ELF-1 (cell line): Measurements from ENCODE around the gene HSD17B3.
"Not testable (repeated sequence)": the region's sequence is repeated elsewhere in the genome, so short reads cannot be mapped to it uniquely, and the experiment has no call there.

Source experiments
- DNase-seq: peaks from one replicate; pipeline ENCODE4 v3.0.0-alpha.2; 2016; ENCODE audit warnings: low read depth, low spot score

HSD17B3 gene

DNA sequence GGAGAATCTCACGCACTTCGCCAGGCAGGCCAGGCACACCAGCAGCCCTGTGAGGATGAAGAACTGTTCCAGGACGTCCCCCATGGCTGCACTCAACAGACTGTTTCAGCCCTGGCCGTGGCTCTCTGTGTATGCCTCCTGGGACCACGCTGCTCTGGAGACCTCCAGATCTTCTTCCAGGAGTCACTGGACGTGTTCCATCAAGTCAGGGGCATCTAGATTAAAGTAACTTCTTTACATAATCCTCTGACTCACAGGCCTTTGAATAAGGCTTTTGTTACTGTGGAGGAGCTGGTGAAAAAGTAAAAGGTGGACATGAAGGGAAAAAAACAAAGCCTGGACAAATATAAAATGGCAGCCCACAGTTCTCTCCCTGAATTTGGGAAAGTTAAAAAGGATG is at the start of gene HSD17B3:
HSD17B3 (minus strand) TSS at position 156 of the 400 bp plus-strand sequence; CDS start at position 84, 72 bp downstream.
- DNase-seq = no peak

DNA sequence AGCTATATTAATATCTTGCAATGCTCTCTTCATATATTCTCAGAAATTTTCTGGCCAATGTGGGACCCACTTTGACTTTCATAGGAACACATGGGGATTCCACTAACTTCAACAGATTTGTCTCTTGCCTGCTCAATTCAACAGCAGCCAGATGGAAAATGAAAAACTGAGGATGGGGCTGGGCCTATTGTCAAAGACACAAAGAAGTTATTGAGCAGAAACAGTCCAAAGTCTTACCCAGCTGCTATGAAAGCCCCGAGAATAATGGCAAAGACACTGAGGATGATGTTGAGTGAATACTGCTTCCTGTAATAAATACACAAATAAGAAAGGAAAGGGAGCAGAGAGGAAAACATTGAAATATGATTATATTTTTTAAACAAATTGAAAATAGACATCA is 48.9 kb upstream of the HSD17B3 start:
- no peak for DNase-seq

- no peak for DNase-seq
Observed at GRCh38 chr9:96348261-96348660, 46.3 kb upstream of the HSD17B3 start.

GRCh38 chr9:96345551-96345950 is 43.6 kb upstream of the HSD17B3 start:
- DNase-seq = no peak

DNA sequence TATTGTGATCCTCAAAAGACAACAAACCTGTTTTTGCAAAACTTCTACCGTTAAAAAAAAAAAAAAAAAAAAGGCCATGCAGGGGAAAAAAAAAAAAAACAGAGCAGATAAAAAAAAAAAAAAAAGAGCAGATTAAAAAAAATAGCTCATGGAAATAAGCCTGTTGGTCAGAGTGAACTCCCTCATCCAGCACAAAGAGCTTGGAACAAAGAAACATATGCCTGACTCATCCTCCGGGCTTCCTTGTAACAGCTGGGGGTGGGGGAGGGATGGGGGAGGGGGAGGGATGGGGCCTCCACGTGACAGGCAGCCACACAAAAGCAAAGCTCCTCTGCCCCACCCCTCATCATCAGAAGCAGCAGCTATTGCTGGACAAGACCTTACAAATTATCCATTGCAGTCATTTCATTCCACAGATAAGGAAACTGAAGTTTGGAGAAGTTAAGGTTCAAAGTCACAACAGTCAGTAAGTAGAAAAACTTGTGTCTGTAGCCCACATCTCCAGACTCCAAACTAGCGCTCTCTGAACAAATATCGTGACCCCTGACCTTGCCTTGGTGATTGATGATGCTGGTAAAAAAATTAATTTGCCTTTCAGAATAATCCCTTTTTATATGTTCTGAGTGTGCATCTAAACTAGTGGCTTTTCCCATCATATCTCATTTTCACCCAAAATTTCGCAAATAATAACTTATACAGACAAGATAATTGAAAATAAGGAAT is 42.6 kb upstream of the HSD17B3 start:
- DNase-seq = peak; percentile 41

GRCh38 chr9:96343515-96344360 is 41.8 kb upstream of the HSD17B3 start:
- no peak for DNase-seq

DNA sequence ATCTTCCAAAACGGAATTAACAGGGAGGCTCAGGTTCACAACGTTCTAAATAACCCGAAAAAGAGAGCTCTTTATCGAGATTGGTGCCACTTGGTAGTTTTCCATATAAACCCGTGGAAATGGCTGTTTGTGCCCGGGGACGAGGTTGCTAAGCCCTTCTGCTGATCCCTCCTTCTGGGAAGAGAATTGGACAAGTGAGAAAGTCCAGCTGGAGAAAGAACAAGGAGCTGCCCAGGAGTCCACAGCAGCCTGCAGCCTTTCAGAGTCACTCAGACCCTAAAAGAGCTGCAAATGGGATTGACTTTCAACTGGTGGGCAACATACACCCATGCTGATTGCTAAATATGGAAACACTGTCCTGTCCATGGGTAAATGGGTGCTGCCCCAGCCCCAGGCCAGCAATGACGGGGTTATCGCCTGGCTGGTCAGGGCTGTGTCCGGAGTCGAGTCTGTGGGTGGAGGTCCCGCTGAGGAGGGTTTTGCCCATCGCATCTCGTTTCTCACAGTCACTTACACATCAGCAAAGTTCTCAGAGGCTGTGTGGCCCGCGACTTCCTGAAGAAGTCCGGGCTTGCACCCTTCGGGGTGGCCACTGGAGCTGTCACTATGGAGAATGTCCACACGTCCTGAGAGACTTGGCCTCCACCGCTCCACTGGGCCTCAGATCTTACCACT is 40.7 kb upstream of the HSD17B3 start:
- no peak for DNase-seq

DNA sequence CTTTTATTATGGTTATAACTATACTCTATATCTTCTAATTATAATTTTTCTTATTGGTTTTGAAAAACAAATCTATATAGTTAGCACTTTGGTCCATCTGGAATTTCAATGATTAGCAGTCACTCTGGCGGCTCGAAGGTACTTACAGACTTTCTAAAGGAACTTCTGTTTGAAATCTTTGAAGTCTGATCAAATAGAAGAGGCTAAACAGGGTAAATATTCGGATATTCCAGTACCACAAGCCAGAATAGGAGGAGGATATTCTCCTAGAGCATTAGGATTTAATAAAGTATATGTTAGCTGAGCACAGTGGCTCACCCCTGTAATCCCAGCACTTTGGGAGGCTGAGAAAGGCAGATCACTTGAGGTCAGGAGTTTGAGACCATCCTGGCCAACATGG is 38.7 kb upstream of the HSD17B3 start:
- no peak for DNase-seq

DNA sequence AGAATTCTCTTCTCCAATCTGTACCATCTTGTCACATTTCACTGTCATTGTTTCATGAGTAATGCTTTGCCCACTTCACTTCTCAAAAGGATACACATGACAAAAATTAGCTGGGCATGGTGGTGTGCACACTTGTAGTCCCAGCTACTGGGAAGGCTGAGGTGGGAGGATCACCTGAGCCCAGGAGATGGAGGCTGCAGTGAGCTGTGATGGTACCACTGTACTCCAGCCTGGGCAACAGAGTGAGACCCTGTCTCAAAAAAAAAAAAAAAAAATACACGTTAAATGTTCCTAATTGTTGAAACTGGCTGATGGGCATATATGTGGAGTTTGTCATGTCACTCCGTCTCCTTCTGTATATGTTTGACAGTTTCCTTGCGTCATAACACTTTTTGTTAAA is 36.3 kb upstream of the HSD17B3 start:
- no peak for DNase-seq

GRCh38 chr9:96333958-96334357 is 32.0 kb upstream of the HSD17B3 start:
- no peak for DNase-seq

GRCh38 chr9:96331236-96331947 is 29.4 kb upstream of the HSD17B3 start:
- DNase-seq = no peak

DNA sequence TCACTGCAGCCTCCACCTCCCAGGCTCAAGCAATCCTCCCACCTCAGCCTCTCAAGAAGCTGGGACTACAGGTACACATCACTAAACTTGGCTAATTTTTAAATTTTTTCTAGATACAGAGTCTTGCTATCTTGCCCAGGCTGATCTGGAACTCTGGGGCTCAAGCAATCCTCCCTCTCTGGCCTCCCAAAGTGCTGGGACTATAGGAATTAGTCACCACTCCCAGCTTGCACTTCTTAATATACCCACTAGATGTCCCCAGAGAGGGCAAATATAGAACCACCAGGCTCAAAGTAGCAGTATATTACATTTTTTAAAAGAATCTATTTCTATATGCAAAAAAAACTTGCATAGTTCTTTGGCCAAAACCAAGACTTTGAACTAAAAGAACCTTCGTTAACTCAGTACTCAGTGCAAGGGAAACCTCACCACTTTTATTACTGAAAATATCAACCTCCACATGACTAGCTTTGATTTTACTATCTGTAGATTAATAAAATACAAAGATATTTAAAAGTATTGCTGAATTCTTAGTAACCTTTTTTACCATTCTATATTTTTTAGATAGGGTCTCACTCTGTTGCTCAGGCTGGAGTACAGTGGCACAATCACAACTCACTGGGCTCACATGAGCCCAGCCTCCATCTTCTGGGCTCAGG is 25.8 kb upstream of the HSD17B3 start:
- DNase-seq = peak; percentile 15

DNA sequence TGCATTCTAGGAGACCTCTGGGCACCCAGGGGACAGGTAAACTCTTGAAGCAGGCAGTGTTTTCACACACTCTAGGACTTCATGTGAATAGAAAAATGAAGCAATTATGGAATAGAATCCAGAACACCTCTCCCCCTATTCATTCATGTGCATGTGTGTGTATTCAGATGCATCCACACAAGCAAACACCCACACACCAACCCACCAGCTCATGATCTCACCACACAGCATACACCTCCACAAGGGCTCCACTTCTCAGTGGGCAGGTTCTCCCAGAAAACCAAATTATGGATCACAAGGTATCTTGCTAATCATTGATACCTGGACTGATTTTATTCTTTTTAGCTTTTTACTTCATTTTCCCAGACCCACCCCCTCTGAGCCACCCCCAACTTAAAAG is 21.2 kb upstream of the HSD17B3 start:
- DNase-seq = no peak

DNA sequence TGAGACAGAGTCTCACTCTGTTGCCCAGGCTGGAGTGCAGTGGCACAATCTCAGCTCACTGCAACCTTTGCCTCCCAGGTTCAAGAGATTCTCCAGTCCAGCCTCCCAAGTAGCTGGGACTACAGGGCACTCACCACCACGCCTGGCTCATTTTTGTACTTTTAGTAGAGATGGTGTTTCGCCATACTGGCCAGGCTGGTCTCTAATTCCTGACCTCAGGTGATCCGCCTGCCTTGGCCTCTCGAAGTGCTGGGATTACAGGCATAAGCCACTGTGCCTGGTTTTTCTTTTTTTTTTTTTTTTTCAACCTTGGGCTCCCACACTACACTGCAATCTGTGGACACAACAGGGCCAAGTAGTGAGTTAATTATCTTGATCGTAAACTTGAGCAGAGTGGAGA is 20.8 kb upstream of the HSD17B3 start:
- peak; percentile 18 for DNase-seq

- not testable (repeated sequence) for DNase-seq
Observed at GRCh38 chr9:96322210-96322609, 20.2 kb upstream of the HSD17B3 start.

- DNase-seq = no peak
Observed at GRCh38 chr9:96321515-96321914, 19.5 kb upstream of the HSD17B3 start.

DNA sequence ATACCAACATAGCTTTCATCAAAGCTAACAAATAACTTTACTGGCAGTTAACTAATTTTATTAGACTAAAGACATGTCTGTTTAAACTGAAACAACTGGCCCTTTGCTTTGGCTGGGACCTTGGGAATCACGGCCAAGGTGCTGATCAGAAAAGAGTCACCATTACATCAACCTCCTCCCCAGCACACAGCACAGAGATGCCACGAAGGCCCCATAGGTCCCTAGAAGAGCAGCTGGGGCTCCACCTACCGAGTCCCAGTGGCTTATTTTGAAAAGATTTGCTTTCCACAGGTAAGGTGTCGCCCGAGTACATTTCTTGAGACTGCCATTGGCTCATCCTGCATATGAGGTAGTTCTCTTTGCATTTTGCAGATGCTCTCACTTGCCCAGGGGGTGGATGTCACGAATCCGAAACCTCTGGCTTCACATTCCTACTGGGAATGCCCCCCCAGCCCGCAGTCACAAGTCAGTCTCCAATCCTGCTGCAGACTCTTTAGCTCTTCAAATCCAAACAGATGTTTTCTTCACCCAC is 18.8 kb upstream of the HSD17B3 start:
- peak; percentile 11 for DNase-seq

DNA sequence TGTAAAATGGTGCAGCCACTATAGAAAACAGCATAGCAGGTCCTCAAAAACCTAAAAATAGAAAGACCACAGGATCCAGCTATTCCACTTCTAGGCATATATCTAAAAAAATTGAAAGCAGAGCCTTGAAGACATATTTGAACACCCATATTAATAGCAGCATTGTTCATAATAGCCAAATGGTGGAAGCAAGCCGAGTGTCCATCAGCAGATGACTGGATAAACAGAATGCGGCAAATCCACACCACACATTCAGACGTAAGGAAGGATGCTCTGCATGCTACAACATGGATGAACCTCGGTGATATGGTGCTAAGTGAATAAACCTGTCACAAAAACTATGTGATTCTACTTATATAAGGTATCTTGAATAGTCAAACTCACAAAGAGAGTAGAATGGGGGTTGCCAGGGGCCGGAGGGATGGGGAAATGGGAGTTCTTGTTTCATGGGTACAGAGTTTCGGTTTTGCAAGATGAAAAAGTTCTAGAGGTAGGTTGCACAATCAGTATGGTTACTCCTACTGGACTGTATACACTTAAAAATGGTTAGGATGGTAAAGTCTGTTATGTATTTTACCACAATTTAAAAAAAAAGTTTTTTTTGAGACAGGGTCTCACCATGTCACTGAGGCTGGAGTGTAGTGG is 17.1 kb upstream of the HSD17B3 start:
- DNase-seq = no peak

GRCh38 chr9:96317335-96317980 is 15.5 kb upstream of the HSD17B3 start:
- peak; percentile 74 for DNase-seq

DNA sequence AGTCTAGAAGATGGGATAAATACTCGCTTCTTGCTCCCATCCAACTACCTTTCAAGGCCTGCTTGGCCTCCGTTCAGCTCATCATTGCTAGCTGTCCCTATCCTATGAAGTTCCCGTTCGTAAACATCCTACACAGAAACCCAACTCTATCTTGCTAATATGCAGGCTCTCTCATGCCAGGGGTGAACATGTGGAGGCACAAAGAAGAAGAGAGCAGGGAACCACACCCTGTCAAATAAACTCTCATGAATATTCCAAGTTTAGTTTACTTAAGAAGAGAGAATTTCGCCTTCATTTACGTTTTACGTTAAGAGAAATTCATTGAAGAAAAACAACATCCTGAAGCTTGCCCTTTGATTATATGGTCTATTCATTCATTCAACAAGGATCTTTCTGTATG is 7.9 kb upstream of the HSD17B3 start:
- DNase-seq = no peak
